Suprapubic skin (tissue), 4 donors: ENCODE data around the gene CLSTN2.

Source experiments
- EP300 ChIP-seq: sonication (generic); formaldehyde crosslinking; IDR thresholded peaks from one replicate; pipeline ENCODE4 v1.6.1; 2017; ENCODE audit warnings: antibody characterized with exemption
- POLR2A ChIP-seq, 2 donors: fragments of 450-650 bp; IDR thresholded peaks; one replicate each; pipeline ENCODE4 v1.6.1; 2017; ENCODE audit warnings: antibody characterized with exemption in 2 of 2, mild to moderate bottlenecking in 2 of 2, moderate library complexity in 2 of 2
- POLR2AphosphoS5 ChIP-seq, 3 donors: sonication (generic); formaldehyde crosslinking; IDR thresholded peaks; one replicate each; pipeline ENCODE4 v1.6.1; 2017; ENCODE audit warnings: antibody characterized with exemption in 3 of 3
- TF ChIP-seq, protein P1 (sequence below), 2 donors: fragments of 200-600 bp in 1 of 2; fragments of 450-650 bp in 1 of 2; sonication (generic) in 1 of 2; IDR thresholded peaks; one replicate each; pipeline ENCODE4 v1.5.1; 2016 to 2019; ENCODE audit warnings: antibody characterized with exemption in 2 of 2, mild to moderate bottlenecking in 1 of 2, moderate library complexity in 1 of 2

DNA sequence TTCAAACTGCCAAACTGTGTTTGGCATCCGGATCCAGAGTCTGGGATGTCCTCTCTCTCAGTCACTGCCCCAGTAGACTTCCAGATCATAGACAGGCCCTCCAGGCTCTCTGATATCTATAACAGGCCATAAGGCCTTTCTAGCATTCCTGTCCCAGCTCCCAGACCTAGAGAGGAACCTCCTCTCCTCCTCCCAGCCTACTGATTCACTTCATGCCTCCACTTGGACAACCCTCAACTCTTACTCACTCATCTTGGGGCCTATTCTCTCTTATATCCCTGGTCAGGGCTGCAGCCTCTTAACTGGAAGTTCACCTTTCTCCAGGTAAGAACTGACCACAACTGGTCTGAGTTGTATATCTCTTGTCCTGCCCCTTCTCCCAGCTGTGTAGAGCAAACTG, 489.2 kb downstream of the CLSTN2 start:
- TF ChIP-seq EP300 = no peak
- TF ChIP-seq, protein P1, sequence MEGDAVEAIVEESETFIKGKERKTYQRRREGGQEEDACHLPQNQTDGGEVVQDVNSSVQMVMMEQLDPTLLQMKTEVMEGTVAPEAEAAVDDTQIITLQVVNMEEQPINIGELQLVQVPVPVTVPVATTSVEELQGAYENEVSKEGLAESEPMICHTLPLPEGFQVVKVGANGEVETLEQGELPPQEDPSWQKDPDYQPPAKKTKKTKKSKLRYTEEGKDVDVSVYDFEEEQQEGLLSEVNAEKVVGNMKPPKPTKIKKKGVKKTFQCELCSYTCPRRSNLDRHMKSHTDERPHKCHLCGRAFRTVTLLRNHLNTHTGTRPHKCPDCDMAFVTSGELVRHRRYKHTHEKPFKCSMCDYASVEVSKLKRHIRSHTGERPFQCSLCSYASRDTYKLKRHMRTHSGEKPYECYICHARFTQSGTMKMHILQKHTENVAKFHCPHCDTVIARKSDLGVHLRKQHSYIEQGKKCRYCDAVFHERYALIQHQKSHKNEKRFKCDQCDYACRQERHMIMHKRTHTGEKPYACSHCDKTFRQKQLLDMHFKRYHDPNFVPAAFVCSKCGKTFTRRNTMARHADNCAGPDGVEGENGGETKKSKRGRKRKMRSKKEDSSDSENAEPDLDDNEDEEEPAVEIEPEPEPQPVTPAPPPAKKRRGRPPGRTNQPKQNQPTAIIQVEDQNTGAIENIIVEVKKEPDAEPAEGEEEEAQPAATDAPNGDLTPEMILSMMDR (IDR thresholded peaks at IDR 0.05) = no peak
- TF ChIP-seq POLR2AphosphoS5 (IDR thresholded peaks at IDR 0.05) = no peak
- no peak for TF ChIP-seq POLR2A (IDR thresholded peaks at IDR 0.05)
